Astrocyte of the spinal cord (primary cell): Measurements from ENCODE around the gene C6orf52.

ENCODE experiments used
- DNase-seq: peaks from one replicate; pipeline ENCODE4 v3.0.0; 2011; ENCODE audit warnings: low read depth, low spot score
- H3K4me3 ChIP-seq: 2 replicates; pipeline ENCODE4 v1.5.1; 2011; ENCODE audit warnings: low read depth, mild to moderate bottlenecking, low read length, moderate library complexity
- in situ Hi-C: cut with HindIII; loops from 2 replicates; pipeline ENCODE4 v1.10.0; 2017; ENCODE audit warnings: low sequenced_read_pairs
- TF ChIP-seq, protein P1 (sequence below): IDR thresholded peaks from 2 replicates; pipeline ENCODE4 v1.5.1; 2012; ENCODE audit warnings: low read depth, mild to moderate bottlenecking, low read length, inconsistent platforms

C6orf52 gene

DNA sequence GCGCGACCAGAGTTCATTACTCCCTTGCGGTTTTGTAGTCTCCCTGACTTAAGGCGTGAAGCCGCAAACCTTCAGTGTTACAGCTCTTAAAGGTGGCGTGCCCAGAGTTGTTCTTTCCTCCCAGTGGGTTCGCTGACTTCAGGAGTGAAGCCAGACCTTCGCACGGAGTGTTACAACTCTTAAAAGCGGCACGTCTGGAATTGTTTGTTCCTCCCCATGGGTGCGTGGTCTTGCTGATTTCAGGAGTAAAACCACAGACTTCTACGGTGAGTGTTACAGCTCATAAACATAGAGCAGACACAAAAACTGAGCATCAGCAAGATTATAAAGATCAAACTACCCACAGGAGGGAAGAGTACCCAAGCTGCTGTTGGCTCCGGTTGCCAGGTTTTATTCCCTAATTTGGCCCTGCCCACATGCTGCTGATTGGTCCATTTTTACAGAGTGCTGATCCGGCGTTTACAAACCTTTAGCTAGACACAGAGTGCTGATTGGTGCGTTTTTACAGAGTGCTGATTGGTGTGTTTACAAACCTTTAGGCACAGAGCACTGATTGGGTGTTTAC lies 38.8 kb upstream of the C6orf52 start:
- no peak overlapping the region for H3K4me3 ChIP-seq
- in situ Hi-C loops: no loop called here
- TF ChIP-seq, protein P1, sequence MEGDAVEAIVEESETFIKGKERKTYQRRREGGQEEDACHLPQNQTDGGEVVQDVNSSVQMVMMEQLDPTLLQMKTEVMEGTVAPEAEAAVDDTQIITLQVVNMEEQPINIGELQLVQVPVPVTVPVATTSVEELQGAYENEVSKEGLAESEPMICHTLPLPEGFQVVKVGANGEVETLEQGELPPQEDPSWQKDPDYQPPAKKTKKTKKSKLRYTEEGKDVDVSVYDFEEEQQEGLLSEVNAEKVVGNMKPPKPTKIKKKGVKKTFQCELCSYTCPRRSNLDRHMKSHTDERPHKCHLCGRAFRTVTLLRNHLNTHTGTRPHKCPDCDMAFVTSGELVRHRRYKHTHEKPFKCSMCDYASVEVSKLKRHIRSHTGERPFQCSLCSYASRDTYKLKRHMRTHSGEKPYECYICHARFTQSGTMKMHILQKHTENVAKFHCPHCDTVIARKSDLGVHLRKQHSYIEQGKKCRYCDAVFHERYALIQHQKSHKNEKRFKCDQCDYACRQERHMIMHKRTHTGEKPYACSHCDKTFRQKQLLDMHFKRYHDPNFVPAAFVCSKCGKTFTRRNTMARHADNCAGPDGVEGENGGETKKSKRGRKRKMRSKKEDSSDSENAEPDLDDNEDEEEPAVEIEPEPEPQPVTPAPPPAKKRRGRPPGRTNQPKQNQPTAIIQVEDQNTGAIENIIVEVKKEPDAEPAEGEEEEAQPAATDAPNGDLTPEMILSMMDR: no peak
- peak; percentile 71 for DNase-seq

DNA sequence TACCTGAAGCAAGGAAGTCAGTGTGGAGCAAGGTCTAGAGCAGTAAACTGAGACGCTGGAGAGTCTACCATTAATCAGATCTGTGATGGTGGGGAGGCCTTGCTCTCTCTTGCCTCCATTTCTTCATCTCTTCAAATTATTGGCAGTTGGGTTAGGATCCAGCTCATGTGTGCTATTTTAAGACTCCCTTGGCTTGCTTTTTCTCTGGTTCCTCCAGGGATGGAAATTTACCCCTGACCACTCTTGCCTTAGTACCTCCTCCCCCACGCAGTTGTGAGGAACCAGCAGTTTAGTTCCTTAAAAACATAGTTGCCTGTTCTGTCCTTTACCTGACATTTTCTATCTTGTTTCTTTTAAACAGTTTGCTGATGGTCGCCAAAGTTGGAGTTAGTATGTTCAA lies 35.8 kb upstream of the C6orf52 start:
- TF ChIP-seq, protein P1: no peak
- H3K4me3 ChIP-seq: no peak overlapping the region
- in situ Hi-C loops: no loop called here
- DNase-seq: no peak

DNA sequence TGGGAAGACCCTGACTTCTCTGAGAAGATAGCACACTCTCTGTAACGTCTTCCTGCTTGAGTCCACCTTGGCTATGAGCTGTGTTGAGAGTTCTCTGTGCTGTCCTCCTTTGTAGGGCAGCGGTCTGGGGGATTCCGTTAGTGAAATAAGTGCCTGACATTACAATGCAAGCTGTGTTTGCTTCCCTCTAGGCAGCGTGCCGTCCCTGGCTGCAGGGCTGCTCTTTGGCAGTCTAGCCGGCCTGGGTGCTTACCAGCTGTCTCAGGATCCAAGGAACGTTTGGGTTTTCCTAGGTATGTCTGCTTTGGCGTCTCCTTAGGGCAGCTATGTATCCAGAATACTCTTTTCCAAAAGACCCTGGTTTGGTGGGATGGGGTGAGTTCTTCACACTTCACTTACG lies 31.3 kb upstream of the C6orf52 start:
- H3K4me3 ChIP-seq: no peak overlapping the region

DNA sequence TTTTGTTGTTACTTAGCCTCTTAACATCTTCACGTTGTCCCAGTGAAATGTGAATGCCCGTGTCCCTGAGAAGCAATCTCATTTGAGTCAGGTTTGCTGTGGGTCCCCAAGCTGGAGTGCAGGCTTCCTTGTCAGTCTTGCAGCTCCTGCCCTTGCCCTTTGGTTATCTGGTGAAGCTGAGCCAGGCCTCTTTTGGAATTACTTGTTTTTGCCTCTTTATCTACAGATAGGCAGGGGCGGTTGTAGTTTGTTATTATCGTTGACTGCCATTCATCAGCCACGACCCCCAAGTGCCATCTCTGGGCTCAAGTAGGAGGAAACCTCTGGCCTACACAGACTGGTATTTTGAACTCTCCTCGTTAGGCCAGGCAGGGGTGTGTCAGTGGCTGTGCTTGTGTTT lies 30.6 kb upstream of the C6orf52 start:
- TF ChIP-seq, protein P1: no peak
- no peak overlapping the region for H3K4me3 ChIP-seq
- no peak for DNase-seq
- in situ Hi-C loops: no loop called here

More for the DNA sequence above, 31.3 kb upstream of the C6orf52 start:
- DNase-seq: no peak
- TF ChIP-seq, protein P1: no peak
- in situ Hi-C loops: no loop called here

DNA sequence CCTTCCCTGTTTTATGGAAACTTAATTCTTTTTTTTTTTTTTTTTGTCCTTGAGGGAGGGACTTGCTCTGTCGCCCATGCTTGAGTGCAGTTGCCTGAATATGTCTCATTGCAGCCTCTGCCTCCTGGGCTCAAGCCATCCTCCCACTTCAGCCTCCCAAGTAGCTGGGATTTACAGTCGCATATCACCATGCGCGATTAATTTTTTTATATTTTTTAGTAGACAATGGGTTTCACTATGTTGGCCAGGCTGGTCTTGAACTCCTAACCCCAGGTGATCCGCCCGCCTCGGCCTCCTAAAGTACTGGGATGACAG lies 29.1 kb upstream of the C6orf52 start:
- TF ChIP-seq, protein P1: no peak
- in situ Hi-C loops: no loop called here
- DNase-seq: no peak
- H3K4me3 ChIP-seq: peak overlapping the region; percentile 58

DNA sequence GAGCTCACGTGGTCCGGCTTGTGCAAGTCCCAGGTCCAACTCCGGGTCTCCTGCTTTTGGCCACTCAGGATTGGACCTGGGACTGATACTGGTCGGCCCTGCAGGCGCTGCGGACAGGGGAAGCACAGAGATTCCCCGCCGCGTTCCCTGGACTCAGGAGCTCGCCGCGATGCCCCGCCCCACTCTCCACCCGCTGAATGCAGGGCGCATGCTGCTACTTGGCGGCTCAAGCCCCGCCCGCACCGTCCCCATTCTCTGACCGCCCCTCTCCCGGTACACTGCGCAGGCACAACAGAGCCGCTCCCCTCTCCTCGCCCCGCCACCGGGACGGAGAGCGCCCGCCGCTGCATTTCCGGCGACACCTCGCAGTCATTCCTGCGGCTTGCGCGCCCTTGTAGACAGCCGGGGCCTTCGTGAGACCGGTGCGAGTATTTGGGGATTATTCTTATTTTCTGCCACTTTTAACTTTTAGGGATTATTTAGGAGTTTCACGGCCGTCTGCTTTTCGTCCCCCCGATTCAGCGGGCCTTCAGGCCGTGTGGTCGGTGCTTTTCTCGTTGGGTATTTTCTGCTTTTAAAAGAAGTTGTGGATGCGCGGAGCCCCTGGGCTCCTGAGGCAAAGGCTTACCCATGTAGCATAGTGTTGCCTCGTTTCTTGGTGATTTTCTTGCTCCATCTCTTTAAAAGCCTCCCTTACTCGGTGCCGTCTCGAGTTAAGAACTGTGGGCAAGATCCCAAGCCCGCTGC lies 28.6 kb upstream of the C6orf52 start, which contains the start of gene TMEM14C:
TMEM14C (plus strand) TSS at position 251 of the 747 bp plus-strand sequence. CDS start 1,544 bp downstream, outside the sequence.
- peak within 1 kb of the TSS; percentile 58 for H3K4me3 ChIP-seq
- TF ChIP-seq, protein P1: no peak
- DNase-seq: peak; percentile 99
- in situ Hi-C loops: no loop called here
